ENCODE measurements around the gene ABO. TPM values are rescaled to one million over a fixed set of nuclear protein-coding genes. Genes with fewer than 3 reads are reported as not detected.
"Not testable (repeated sequence)": the region's sequence is repeated elsewhere in the genome, so short reads cannot be mapped to it uniquely, and the experiment has no call there.

Gene ABO
- total and polyA plus RNA-seq, 2 donors from 2014 or later, result 25.0 to 29.0 TPM

DNA sequence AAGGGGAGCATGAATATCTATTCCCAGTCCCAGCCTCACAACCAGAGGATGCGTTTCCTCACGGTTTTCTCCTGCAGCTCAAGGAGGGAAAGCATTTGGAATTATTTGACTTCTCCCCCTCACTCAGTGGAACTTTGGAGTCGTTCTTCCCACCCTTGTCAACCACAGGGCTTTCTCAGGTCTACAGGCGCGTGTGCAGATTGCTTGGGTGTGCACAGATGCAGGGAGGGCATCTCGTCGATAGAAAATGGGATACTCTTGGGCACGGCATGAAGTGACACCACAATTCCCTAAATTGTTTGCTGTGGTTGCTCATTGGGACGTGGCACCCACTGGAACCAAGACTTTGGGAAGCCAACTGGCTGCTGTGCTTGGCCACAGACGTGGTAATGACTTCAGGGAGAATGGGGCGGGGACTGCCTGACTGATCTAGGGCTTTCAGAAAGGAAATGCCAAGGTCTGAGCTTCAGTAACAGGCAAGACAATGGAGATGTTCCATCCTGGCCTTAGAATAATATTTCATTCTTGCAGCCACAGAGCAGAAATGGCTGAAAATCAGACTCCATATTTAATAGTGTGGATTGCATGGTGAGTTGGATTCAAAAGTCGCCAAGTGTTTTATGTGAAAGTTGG is 53.7 kb downstream of the ABO start:
- Histone ChIP-seq H3K27ac (ENCODE audit: low read depth in 2 of 2, low read length in 2 of 2) (no peak overlapping the region), H3K9me3 (ENCODE audit: control insufficient read depth in 2 of 3, insufficient read depth in 1 of 3, low read length in 3 of 3) (no peaks in the 10 kb centered on the region), H3K4me1 (ENCODE audit: control insufficient read depth in 2 of 3, insufficient read depth in 2 of 3, low read depth in 1 of 3, low read length in 3 of 3) (no peaks in the 10 kb centered on the region), H3K9ac (ENCODE audit: low read length in 3 of 3) (no peak overlapping the region), H3K4me3 (ENCODE audit: low read length in 3 of 3) (no peak overlapping the region), H3K27me3 (ENCODE audit: control insufficient read depth, insufficient read depth, low read length) (no peaks in the 10 kb centered on the region), H3K36me3 (ENCODE audit: control insufficient read depth in 2 of 3, insufficient read depth in 3 of 3, low read length in 3 of 3) (no peaks in the 10 kb centered on the region)
- TF ChIP-seq, protein P1, sequence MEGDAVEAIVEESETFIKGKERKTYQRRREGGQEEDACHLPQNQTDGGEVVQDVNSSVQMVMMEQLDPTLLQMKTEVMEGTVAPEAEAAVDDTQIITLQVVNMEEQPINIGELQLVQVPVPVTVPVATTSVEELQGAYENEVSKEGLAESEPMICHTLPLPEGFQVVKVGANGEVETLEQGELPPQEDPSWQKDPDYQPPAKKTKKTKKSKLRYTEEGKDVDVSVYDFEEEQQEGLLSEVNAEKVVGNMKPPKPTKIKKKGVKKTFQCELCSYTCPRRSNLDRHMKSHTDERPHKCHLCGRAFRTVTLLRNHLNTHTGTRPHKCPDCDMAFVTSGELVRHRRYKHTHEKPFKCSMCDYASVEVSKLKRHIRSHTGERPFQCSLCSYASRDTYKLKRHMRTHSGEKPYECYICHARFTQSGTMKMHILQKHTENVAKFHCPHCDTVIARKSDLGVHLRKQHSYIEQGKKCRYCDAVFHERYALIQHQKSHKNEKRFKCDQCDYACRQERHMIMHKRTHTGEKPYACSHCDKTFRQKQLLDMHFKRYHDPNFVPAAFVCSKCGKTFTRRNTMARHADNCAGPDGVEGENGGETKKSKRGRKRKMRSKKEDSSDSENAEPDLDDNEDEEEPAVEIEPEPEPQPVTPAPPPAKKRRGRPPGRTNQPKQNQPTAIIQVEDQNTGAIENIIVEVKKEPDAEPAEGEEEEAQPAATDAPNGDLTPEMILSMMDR (IDR thresholded peaks at IDR 0.05; ENCODE audit: borderline replicate concordance, extremely low read depth, insufficient read depth), result no peak
- intact Hi-C loops (cut with DNase I), result no loop called here
- no peak for FAIRE-seq
- DNase-seq, result no peak

GRCh38 chr9:133218049-133218975 is 56.7 kb downstream of the ABO start:
- H3K36me3 ChIP-seq (ENCODE audit: control insufficient read depth in 2 of 3, insufficient read depth in 3 of 3, low read length in 3 of 3); H3K27me3 ChIP-seq (ENCODE audit: control insufficient read depth, insufficient read depth, low read length); H3K4me1 ChIP-seq (ENCODE audit: control insufficient read depth in 2 of 3, insufficient read depth in 2 of 3, low read depth in 1 of 3, low read length in 3 of 3); H3K9ac ChIP-seq (ENCODE audit: low read length in 3 of 3); H3K4me3 ChIP-seq (ENCODE audit: low read length in 3 of 3); H3K9me3 ChIP-seq (ENCODE audit: control insufficient read depth in 2 of 3, insufficient read depth in 1 of 3, low read length in 3 of 3); FAIRE-seq; H3K27ac ChIP-seq (ENCODE audit: low read depth in 2 of 2, low read length in 2 of 2); intact Hi-C loops (cut with DNase I): not testable (repeated sequence)
- DNase-seq, result peak in 1 of 5 donors; percentile 20

DNA sequence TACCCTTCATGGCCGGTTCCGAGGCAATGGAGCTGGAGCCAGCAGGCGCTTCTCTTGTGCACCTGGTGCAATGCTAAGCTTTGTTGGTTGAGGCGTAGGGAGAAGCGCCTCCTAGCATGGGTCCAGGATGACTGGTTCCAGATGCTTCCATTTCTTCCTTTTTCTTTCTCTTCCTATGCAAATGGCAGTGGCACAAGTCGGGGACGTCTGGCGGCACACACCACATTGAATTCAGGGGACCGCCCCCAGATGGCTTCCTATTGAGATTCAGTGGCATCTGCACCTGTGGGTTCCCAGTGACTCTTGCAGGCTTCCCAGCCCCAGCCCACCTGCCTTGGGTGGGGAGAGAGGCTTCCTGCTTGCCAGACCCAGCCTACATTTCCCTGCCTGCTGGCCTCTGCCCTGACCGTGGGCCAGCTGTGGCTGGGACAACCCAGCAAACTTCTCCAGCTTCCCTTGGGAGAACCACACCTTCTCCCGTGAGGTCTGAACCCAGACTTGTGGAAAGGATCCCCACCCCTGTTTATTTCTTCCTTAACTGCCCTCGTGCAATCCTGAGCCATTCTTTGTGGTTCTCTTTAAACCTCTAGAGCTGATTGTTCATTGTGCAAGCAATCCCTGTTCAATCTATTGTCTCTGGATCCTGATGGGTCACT is 57.5 kb downstream of the ABO start:
- H3K27ac ChIP-seq (ENCODE audit: low read depth in 2 of 2, low read length in 2 of 2); H3K4me3 ChIP-seq (ENCODE audit: low read length in 3 of 3); H3K9ac ChIP-seq (ENCODE audit: low read length in 3 of 3); H3K36me3 ChIP-seq (ENCODE audit: control insufficient read depth in 2 of 3, insufficient read depth in 3 of 3, low read length in 3 of 3); H3K4me1 ChIP-seq (ENCODE audit: control insufficient read depth in 2 of 3, insufficient read depth in 2 of 3, low read depth in 1 of 3, low read length in 3 of 3); intact Hi-C loops (cut with DNase I); FAIRE-seq; H3K27me3 ChIP-seq (ENCODE audit: control insufficient read depth, insufficient read depth, low read length); H3K9me3 ChIP-seq (ENCODE audit: control insufficient read depth in 2 of 3, insufficient read depth in 1 of 3, low read length in 3 of 3): not testable (repeated sequence)
- peak in 1 of 5 donors; percentile 46 for DNase-seq

DNA sequence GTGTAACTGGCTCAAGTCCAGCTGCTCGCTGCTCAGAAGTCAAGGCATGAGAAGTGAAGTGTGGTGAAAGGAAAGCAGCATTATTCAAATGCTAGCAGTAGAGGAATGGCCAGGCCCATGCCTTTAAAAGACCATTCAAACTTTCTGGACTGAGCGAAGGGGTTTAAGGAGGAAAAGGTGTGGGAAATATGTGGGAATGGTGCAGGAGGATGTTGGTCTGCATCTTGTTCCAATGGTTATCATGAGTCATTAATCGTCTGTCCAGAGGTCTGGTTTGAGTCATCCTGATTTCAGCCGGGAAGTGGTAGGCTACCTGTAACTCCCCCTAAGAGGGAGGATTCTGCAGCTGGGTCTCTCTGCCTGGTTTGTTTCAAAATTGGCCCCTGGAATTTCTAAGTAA is 60.7 kb downstream of the ABO start:
- H3K4me3 ChIP-seq (ENCODE audit: low read length in 3 of 3); H3K9ac ChIP-seq (ENCODE audit: low read length in 3 of 3); H3K27ac ChIP-seq (ENCODE audit: low read depth in 2 of 2, low read length in 2 of 2); H3K4me1 ChIP-seq (ENCODE audit: control insufficient read depth in 2 of 3, insufficient read depth in 2 of 3, low read depth in 1 of 3, low read length in 3 of 3); H3K27me3 ChIP-seq (ENCODE audit: control insufficient read depth, insufficient read depth, low read length); DNase-seq; FAIRE-seq; H3K9me3 ChIP-seq (ENCODE audit: control insufficient read depth in 2 of 3, insufficient read depth in 1 of 3, low read length in 3 of 3); intact Hi-C loops (cut with DNase I); H3K36me3 ChIP-seq (ENCODE audit: control insufficient read depth in 2 of 3, insufficient read depth in 3 of 3, low read length in 3 of 3): not testable (repeated sequence)
